ENCODE measurements around the gene OR6C2.
"Not testable (repeated sequence)": the region's sequence is repeated elsewhere in the genome, so short reads cannot be mapped to it uniquely, and the experiment has no call there.

The OR6C2 gene

GRCh38 chr12:55412138-55412537 lies 31.7 kb upstream of the OR6C2 start:
- H3K4me2 ChIP-seq (ENCODE audit: low read depth, low read length); H3F3A ChIP-seq (ENCODE audit: insufficient read depth, low read length); H4K20me1 ChIP-seq (ENCODE audit: insufficient read depth, low read length); H2AFZ ChIP-seq (ENCODE audit: low read length); H3K4me1 ChIP-seq (ENCODE audit: low read length); H3K79me2 ChIP-seq (ENCODE audit: low read length); H3K27me3 ChIP-seq (replicated peaks; ENCODE audit: insufficient read depth, low read length); DNase-seq; H3K4me3 ChIP-seq (ENCODE audit: low read length); H3K9me2 ChIP-seq (replicated peaks; ENCODE audit: insufficient read depth, low read length); H3K27ac ChIP-seq (ENCODE audit: low read length); H3K9me3 ChIP-seq (replicated peaks; ENCODE audit: insufficient read depth, low read length); H3K36me3 ChIP-seq (replicated peaks; ENCODE audit: insufficient read depth, low read length); H3K9ac ChIP-seq (ENCODE audit: low read length): not testable (repeated sequence)

GRCh38 chr12:55413498-55414388 lies 30.1 kb upstream of the OR6C2 start:
- DNase-seq; H3K4me3 ChIP-seq (ENCODE audit: low read length); H3F3A ChIP-seq (ENCODE audit: insufficient read depth, low read length); H3K4me1 ChIP-seq (ENCODE audit: low read length); H4K20me1 ChIP-seq (ENCODE audit: insufficient read depth, low read length); H3K9ac ChIP-seq (ENCODE audit: low read length); H3K9me3 ChIP-seq (replicated peaks; ENCODE audit: insufficient read depth, low read length); H2AFZ ChIP-seq (ENCODE audit: low read length); H3K4me2 ChIP-seq (ENCODE audit: low read depth, low read length); H3K79me2 ChIP-seq (ENCODE audit: low read length); H3K36me3 ChIP-seq (replicated peaks; ENCODE audit: insufficient read depth, low read length); H3K27ac ChIP-seq (ENCODE audit: low read length); H3K9me2 ChIP-seq (replicated peaks; ENCODE audit: insufficient read depth, low read length); H3K27me3 ChIP-seq (replicated peaks; ENCODE audit: insufficient read depth, low read length): not testable (repeated sequence)

- not testable (repeated sequence) for H2AFZ ChIP-seq (ENCODE audit: low read length); DNase-seq; H3K4me1 ChIP-seq (ENCODE audit: low read length); H3K4me2 ChIP-seq (ENCODE audit: low read depth, low read length); H4K20me1 ChIP-seq (ENCODE audit: insufficient read depth, low read length); H3K36me3 ChIP-seq (replicated peaks; ENCODE audit: insufficient read depth, low read length); H3F3A ChIP-seq (ENCODE audit: insufficient read depth, low read length); H3K4me3 ChIP-seq (ENCODE audit: low read length); H3K9ac ChIP-seq (ENCODE audit: low read length); H3K27me3 ChIP-seq (replicated peaks; ENCODE audit: insufficient read depth, low read length); H3K9me3 ChIP-seq (replicated peaks; ENCODE audit: insufficient read depth, low read length); H3K27ac ChIP-seq (ENCODE audit: low read length); H3K9me2 ChIP-seq (replicated peaks; ENCODE audit: insufficient read depth, low read length); H3K79me2 ChIP-seq (ENCODE audit: low read length)
Observed at GRCh38 chr12:55414396-55414823, 29.5 kb upstream of the OR6C2 start.

GRCh38 chr12:55414889-55415288 lies 29.0 kb upstream of the OR6C2 start:
- DNase-seq; H4K20me1 ChIP-seq (ENCODE audit: insufficient read depth, low read length); H3K9me2 ChIP-seq (replicated peaks; ENCODE audit: insufficient read depth, low read length); H3K27ac ChIP-seq (ENCODE audit: low read length); H3K4me3 ChIP-seq (ENCODE audit: low read length); H3F3A ChIP-seq (ENCODE audit: insufficient read depth, low read length); H3K36me3 ChIP-seq (replicated peaks; ENCODE audit: insufficient read depth, low read length); H3K4me1 ChIP-seq (ENCODE audit: low read length); H2AFZ ChIP-seq (ENCODE audit: low read length); H3K27me3 ChIP-seq (replicated peaks; ENCODE audit: insufficient read depth, low read length); H3K9ac ChIP-seq (ENCODE audit: low read length); H3K79me2 ChIP-seq (ENCODE audit: low read length); H3K9me3 ChIP-seq (replicated peaks; ENCODE audit: insufficient read depth, low read length): not testable (repeated sequence)
- H3K4me2 ChIP-seq (ENCODE audit: low read depth, low read length), result peak overlapping the region; percentile 37; the same call in 1 of the 2 replicates

GRCh38 chr12:55416961-55417360 lies 26.9 kb upstream of the OR6C2 start:
- H3K27ac ChIP-seq (ENCODE audit: low read length), result no peak overlapping the region
- H3K27me3 ChIP-seq (replicated peaks; ENCODE audit: insufficient read depth, low read length), result no peaks in the 10 kb centered on the region
- H3K9me3 ChIP-seq (replicated peaks; ENCODE audit: insufficient read depth, low read length), result no peaks in the 10 kb centered on the region
- no peak overlapping the region for H3K9ac ChIP-seq (ENCODE audit: low read length)
- no peak overlapping the region for H2AFZ ChIP-seq (ENCODE audit: low read length)
- TF ChIP-seq CTCF (IDR thresholded peaks at IDR 0.05; ENCODE audit: low read length) (no peak), EZH2 (optimal IDR thresholded peaks at IDR 0.05; ENCODE audit: low read depth, low read length) (no peak), EZH2phosphoT487 (IDR thresholded peaks at IDR 0.05; ENCODE audit: low read length) (no peak)
- H3F3A ChIP-seq (ENCODE audit: insufficient read depth, low read length), result no peaks in the 10 kb centered on the region
- H3K36me3 ChIP-seq (replicated peaks; ENCODE audit: insufficient read depth, low read length), result no peaks in the 10 kb centered on the region
- H3K4me3 ChIP-seq (ENCODE audit: low read length), result no peak overlapping the region
- no peaks in the 10 kb centered on the region for H4K20me1 ChIP-seq (ENCODE audit: insufficient read depth, low read length)
- no peak overlapping the region for H3K4me2 ChIP-seq (ENCODE audit: low read depth, low read length)
- DNase-seq, result no peak
- H3K4me1 ChIP-seq (ENCODE audit: low read length), result no peaks in the 10 kb centered on the region
- H3K79me2 ChIP-seq (ENCODE audit: low read length), result no peaks in the 10 kb centered on the region
- 0 out of 2 replicates have a peak, but pooled peaks cover 2% of the 10 kb centered on the region for H3K9me2 ChIP-seq (replicated peaks; ENCODE audit: insufficient read depth, low read length)
